GM18508 (cell line): ENCODE data around the gene TNFSF9.
"Not testable (repeated sequence)": the region's sequence is repeated elsewhere in the genome, so short reads cannot be mapped to it uniquely, and the experiment has no call there.

Source experiments
- ATAC-seq: cut with Tn5 transposase; IDR thresholded peaks from one replicate; pipeline ENCODE4 v1.9.1; 2021; ENCODE audit warnings: moderate number of reproducible peaks; ENCODE audit not compliant: insufficient read depth, unreplicated experiment

The TNFSF9 gene

DNA sequence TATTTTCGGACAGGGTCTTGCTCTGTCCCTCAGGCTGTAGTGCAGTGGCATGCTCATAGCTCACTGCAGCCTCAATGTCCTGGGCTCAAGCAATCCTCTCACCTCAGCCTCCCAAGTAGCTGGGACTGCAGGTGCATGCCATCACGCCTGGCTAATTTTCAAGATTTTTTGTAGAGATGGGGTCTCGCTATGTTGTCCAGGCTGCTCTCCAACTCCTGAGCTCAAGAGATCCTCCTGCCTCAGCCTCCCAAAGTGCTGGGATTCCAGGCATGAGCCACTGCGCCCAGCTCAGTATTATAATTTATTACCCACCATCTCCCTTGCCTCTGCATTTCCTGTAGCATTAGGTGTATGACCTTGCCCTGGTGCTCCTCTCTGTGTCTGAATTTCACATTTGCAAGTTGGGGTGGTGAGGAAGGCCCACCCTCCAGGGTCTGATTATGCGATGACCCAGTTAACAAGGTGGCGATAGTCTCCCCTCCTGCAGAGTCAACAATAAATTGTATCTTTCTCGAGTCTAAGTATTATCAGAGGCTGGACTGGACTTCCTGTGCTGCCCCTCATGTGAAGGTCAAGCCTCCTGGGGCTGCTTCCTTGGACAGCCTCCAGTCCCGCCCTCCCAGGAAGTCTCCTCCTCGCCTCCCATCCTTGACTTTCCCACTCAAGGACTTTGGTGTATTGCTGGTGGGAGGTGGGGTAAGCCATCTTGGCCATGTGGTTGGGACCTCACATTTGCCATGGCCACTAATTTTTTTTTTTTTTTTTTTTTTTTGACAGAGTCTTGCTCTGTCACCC lies 27.2 kb upstream of the TNFSF9 start:
- ATAC-seq, result no peak

DNA sequence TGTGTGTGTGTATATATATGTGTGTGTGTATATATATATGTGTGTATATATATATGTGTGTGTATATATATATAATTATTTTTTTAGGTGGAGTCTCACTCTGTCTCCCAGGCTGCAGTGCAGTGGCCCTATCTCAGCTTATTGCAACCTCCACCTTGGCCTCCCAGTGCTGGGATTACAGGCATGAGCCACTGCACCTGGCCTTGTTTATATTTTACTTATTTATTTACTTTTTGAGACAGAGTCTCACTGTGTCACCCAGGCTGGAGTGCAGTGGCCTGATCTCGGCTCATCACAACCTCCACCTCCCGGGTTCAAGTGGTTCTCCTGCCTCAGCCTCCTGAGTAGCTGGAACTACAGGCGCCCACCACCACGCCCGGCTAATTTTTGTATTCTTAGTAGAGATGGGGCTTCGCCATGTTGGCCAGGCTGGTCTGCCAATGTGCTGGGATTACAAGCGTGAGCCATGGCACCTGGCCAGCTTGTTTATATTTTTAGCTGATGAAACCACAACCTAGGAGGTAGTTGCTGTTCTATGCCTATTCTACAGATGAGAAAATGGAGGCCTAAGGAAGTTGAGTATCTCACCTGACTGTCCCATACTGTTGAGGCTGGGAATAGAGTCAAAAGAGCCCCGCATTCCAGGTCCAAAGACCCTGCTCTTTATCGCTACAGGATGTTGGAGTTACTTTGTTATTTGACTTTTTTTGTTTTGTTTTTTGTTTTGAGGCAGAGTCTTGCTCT lies 22.6 kb upstream of the TNFSF9 start:
- not testable (repeated sequence) for ATAC-seq

DNA sequence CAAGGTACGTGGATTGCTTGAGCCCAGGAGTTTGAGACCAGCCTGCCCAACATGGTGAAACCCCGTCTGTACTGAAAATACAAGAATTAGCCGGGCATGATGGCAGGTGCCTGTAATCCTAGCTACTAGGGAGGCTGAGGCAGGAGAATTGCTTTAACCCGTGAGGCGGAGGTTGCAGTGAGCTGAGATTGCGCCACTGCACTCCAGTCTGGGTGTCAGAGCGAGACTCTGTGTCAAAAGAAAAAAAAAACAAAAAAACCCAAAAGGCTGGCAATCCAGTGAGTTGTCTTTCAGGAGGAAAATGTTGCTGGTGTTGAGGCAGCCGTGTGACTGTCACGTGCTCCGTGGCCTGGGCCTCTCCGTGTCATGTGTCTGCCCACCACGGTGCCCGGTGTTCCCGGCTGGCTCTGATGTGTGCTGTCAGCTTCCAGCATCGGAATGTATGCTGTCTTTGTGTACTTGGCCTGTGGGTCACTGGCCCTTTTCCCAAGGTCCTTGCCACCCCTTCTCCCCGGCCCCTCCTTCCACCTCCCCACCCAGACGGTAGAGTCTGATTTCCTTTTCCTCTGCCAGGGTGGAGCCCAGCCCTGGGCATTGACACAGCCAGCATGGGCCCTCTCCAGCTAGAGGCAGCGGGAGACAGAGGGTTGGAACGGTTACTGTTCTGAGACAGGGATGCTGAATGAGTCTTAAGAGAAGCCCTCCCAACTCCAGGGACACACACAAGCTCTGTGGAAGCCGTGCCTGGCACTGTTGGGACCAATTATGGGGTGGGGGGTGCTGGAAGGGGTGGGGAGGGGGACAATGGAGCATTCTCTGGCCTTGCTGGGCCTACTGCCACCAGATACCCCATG lies 21.5 kb upstream of the TNFSF9 start:
- no peak for ATAC-seq

DNA sequence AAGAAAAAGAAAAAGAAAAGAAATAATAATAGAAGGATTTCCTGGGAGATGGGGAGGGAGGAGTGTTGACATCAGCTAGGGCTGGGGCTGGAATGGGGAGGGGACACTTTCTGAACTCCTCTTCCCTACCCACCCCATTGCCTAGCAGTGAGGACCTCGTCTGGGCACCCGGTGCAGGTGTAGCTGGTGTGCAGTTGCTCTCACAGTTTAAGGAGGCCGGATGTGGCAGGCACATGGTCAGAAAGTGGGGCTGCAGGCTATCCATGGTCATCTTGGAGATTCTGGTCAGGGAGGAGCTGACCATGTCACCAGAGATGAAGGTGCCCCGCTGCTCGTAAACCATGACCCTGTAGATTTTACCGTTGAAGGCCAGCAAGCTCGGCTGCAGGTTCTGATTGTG lies 20.2 kb upstream of the TNFSF9 start:
- ATAC-seq, result no peak

DNA sequence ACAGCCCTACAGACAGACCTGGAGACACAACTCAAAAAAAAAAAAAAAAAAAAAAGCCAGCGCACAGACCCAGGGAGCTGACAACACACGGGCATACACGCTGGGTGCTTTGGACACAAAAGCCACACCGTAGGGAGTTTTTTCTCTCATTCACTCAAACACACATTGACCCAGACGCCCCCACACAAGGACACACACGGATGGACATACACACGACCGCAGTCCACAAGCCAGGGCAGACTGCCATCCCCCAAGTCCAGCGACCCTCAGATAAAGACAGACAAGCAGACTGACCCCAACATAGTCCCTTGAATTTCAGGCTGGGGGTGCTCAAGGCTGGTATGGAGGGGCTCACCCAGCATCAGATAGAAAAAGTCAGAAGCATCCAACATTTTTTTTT lies 16.7 kb upstream of the TNFSF9 start:
- ATAC-seq, result no peak

DNA sequence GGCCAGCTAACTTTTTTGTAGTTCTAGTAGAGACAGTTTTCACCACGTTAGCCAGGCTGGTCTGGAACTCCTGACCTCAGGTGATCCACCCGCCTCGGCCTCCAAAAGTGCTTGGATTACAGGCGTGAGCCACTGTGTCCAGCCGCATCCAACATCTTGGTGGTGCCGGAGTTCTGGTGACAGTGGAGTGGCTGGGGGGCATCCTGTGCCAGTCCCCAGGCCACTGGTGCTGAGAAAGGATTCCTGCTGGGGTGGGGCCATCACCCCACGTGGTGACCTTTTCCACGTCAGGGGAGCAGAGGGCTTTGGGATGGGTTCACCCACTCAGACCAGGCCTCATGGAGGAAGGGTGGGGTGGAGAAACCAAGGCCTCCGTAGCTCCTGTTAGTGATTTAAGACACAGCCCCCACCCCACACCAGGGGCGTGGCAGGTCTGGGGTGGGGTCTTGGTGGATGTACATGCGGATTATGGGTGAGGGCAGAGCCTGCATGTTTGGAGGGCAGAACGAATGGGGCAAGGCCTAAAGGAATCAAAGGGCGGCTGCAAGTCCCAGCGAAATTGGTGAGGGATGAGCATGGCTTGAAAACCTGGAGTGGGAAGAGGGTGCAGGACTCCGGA lies 15.8 kb upstream of the TNFSF9 start:
- no peak for ATAC-seq

DNA sequence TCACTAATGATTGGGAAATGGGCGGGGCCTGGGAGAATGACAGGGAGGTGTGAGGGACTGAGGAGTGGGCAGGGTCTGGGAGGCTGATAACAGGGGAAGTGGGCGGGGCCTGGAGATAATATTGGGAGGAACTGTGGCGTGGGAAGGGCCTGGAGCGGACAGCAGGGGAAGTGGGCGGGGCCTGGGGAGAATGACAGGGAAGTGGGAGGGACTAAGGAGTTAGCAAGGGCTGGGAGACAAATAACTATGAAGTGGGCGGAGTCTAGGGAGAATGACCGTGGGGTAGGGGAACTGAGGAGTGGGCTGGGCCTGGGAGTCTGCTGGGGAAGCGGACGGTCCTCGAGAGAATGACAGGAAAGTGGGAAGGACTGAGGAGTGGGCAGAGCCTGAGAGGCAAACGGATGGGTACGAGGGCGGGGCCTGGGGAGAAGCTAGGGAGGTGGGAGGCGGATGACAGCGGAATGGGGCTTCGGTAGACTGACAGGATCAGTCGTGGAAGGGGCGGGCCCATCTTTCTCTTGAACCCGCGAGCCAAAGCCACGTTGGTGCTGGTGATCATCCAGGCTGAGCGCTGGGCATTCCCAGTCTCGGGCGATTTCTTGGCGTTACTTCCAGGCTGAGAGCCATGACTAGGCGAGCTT lies 14.7 kb upstream of the TNFSF9 start:
- peak; percentile 31 for ATAC-seq

DNA sequence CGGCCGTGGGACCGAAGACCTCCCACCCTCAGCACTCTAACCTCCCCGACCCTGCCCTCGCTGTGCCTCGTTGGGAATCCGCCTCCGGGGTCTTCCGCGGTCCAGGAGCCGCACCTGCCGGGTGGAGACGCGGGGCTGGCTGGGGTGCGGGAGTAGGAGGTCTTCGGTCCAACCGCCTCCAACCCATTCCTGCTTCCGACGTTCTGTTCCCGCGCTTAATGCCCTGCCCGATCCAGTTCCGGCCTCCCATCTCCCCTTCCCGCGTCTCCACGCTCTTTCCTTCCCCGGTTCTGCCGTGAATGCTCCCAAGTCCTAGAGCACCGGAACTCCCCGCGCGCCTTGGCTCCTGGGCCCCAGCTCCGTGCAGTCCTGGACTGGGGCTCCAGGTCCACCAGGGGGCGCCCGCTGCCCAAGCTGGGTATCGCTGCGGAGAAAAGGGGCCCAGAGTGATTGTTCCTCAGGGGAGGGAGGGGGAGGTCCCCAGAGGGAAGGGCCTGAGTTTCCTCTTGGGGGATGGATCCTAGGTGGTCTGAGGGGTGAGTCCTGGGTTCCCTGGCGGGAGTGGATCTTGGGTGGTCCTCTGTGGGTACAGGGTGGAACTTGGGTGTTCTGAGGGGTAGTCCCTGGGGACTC lies 14.1 kb upstream of the TNFSF9 start:
- no peak for ATAC-seq

DNA sequence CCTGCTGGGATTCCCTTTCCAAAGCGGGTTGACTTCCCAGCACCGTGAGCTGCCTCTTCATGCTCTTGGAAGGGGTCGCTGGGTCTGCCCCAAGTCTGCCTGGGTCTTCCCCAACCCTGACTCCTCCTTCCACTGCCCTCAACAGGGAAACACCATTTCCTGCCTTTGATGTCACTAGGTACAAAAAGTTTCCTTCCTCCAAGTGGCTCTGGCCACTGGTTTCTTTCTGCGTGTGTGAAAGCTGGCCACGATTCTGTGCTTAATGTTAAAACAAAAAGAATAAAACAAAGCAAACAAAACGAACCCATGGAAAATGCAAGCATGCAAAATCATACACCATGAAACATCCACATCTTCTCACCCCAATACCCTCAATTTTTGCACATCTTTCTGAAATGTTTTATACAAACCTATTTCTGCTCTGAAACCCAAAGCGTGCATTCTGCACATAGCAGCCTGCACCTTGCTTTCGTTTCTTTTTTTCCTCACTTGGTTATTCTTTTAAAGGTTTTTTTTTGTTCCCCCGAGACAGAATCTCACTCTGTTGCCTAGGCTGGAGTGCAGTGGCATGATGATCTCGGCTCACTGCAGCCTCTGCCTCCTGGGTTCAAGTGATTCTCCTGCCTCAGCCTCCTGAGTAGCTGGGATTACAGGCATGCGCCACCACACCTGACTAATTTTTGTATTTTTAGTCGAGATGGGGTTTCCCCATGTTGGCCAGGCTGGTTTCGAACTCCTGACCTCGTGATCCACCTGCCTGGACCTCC lies 12.5 kb upstream of the TNFSF9 start:
- ATAC-seq, result no peak

DNA sequence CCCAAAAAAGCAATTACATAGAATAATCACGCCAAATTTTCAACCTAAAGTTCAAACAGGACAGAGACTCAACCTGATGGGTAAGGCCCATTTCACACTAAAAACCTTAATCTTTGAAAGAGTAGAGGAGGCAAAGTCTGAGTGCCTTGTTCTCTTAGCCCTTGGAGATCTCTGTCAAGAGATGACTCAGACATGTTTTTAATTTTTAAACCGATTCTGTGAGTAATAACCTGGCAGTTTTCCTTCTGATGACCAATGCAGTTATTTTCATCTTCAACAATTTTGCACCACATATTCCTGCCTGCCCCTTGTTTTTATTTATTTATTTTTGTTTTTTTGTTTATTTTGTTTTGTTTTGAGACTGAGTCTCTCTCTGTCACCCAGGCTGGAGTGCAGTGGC lies 11.5 kb upstream of the TNFSF9 start:
- no peak for ATAC-seq

DNA sequence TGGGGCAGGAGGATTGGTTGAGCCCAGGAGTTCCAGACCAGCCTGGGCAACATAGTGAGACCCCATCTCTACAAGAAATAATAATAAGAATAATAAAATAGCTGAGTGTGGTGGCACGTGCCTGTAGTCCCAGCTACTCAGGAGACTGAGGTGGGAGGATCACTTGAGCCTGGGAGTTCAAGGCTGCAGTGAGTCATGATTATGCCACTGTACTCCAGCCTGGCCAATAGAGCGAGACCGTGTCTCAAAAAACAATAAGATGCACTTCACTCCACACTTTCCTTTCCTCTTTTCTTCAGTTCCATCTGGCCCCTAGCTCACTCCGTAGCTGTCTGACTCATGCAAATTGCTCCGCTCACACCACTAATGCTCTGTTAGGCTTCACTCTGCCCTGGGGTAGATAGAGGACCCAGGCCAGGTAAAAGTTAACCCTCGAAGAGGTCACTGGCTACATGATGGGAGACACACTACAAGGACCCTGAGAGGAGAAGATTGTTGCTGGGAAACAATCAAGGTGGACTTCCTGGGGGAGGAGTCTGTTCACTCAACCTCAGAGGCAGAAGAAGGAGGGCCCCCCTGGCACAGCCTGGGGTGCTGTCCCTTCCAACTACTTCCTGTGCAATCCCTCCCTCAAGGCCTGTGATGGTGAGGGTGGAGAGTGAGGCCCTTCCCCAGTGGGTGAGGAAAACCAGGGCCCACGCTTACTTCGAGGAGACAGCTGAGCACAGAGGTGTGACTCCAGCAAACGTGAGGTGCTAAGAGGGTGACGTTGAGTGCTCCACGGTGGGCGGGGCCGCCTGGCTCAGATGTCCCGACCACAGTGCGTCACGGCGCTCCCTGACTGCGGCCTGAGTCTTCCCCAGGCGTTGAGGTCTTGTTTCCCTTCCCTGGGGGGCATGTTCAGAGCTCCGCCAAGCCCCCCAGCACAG lies 8.8 kb upstream of the TNFSF9 start:
- no peak for ATAC-seq

DNA sequence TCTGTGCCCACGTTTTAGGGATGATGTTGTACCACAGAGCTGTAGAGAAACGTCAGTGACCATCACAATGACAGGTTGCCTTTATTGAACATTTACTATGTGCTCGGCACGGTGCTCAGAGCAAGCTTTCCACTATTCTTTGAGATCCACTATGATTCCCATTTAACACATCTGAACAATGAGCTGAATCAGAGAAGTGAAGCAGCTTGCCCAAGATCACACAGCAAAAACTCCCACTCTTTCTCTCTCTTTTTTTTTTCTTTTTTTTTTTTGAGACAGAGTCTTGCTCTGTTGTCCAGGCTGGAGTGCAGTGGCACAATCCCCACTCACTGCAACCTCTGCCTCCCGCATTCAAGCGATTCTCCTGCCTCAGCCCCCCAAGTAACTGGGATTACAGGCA lies 8.1 kb upstream of the TNFSF9 start:
- no peak for ATAC-seq

DNA sequence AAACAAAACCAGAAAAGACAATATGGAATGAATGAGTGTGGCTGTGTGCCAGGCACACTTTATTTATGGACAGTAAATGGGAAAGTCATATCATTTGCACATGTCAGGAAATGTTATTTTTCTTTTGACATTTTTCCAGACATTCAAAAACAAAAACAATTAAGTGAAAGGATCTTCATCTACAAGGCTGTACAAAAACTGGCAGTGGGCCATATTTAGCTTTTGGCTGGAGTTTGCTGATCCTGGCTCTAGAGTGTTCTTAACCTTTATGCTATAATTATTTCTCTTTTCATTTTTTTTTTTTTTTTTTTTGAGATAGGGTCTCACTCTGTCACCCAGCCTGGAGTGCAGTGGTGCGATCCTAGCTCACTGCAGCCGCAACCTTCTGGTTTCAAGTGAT lies 6.5 kb upstream of the TNFSF9 start:
- ATAC-seq, result no peak

DNA sequence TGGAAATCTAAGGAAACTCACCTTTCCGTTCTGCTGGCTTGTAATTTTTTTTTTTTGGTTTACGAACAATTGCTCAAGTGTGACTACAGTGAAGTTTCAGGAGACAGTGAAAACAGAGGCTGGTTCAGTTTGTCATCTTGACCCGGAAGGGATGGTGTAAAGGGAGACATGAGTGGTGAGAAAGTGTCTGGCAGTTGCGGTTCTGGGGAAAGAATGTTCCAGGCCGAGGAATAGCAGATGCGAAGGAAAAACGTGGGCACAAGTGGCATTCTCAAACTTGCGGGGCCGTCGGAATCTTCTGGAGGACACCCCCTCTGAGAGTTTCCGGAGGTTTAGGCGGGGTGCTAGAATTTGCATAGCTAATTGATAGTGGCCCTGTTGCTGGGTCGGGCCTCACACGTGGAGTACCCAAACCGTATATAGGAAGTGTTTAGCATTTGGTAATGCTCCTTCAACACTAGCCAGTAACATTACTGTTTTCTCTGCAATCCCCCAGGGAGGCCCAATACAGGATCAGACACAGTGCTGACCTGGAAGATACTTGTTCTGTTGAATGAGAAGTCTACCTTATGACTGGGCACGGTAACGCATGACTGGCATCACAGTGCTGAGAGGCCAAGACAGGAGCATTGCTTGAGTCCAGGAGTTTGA lies 2.8 kb upstream of the TNFSF9 start:
- no peak for ATAC-seq

DNA sequence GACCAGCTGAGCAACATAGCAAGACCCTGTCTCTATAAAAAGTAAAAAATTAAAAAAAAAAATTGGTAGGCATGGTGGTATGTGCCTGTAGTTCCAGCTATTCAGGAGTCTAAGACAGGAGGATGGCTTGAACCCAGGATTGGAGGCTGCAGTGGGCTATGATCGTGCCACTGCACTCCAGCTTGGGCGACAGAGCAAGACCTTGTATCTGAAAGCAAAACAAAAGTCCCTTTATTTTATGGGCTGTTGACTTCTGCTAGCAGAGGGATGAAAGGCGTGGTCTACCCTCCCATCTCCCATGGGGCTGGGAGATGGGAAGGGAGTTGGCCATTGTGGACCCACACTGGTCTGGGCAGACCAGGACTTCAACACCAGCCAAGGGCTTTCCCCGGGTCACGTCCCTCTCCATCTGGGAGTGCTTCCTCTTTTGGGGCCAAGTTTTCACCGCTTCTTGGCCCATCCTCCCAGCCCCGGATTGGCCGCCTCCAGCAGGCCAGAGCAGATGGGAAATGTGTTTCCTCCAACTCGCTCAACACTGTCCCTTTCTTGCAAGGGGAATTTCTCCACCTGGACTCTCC lies 2.2 kb upstream of the TNFSF9 start:
- no peak for ATAC-seq

DNA sequence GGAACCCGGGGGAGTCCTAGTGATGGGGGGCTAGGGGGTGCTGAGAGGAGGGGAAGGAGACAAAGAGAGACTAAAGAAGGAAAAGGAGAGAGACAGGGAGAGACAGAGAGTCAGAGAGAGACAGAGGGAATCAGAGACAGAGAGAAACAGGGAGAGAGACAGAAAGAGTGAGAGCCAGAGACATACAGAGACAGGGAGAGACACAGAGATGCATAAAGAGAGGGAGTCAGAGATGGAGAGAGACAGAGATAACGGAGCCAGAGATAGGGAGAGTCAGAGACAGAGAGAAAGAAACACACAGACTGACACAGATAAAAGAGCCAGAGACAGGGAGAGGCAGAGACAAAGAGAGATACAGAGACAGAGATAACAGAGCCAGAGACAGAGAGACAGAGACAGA lies 1.5 kb upstream of the TNFSF9 start:
- ATAC-seq, result no peak

DNA sequence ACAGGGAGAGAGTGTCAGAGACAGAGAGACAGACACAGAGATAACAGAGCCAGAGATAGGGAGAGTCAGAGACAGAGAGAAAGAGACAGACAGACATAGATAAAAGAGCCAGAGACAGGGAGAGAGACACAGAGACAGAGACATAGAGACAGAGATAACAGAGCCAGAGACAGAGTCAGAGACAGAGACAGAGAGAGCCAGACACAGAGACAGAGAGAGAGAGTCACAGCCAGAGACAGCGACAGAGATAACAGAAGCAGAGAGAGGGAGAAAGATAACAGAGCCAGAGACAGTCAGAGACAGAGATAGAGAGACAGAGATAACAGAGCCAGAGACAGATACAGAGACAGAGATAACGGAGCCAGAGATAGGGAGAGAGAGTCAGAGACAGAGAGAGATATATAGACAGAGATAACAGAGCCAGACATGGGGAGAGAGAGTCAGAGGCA lies 865 bp upstream of the TNFSF9 start:
- ATAC-seq, result no peak
